OCI-LY7 (cell line): ENCODE data around the gene CPA3. TPM values are rescaled to one million over a fixed set of nuclear protein-coding genes. Genes with fewer than 3 reads are reported as not detected.

Source experiments
- BruUV-seq: library from RNA; stranded (reverse); fragments of 400-500 nt; replicated peaks from 2 replicates; lab custom pipeline; 2021; lab: Mats Ljungman, UMichigan
- CTCF ChIA-PET: fragments of 300-600 bp; sonication (Branson Sonifier 250); formaldehyde crosslinking; loops from one replicate; lab custom pipeline; 2022; ENCODE audit warnings: antibody characterized with exemption; ENCODE audit not compliant: unreplicated experiment; lab: Charles Lee
- POLR2A ChIA-PET: fragments of 300-600 bp; sonication (Branson Sonifier 250); formaldehyde crosslinking; loops from one replicate; lab custom pipeline; 2022; ENCODE audit warnings: antibody characterized with exemption; lab: Charles Lee
- DNase-seq: peaks from one replicate; pipeline ENCODE4 v3.0.0-alpha.2; 2015; ENCODE audit warnings: low spot score
- H2AFZ ChIP-seq: fragments of 200-600 bp; sonication (generic), shearing (Covaris generic); 2 replicates; pipeline ENCODE4 v1.6.1; 2014; ENCODE audit warnings: mild to moderate bottlenecking, antibody characterized with exemption, low read length, moderate library complexity
- H3K27ac ChIP-seq: fragments of 200-600 bp; sonication (generic); 2 replicates; pipeline ENCODE4 v1.5.1; 2014; ENCODE audit warnings: mixed run types, low read depth, mild to moderate bottlenecking, moderate library complexity, low read length, inconsistent platforms; ENCODE audit not compliant: poor library complexity, severe bottlenecking
- H3K36me3 ChIP-seq: fragments of 200-600 bp; sonication (generic); 2 replicates; pipeline ENCODE4 v1.6.1; 2014; ENCODE audit warnings: mild to moderate bottlenecking, antibody characterized with exemption, low read length, moderate library complexity, mixed read lengths; ENCODE audit not compliant: insufficient read depth
- H3K4me1 ChIP-seq: fragments of 200-600 bp; sonication (generic); 2 replicates; pipeline ENCODE4 v1.5.1; 2014; ENCODE audit warnings: mild to moderate bottlenecking, low read length; ENCODE audit not compliant: insufficient read depth, poor library complexity, severe bottlenecking
- H3K4me2 ChIP-seq: fragments of 200-600 bp; sonication (generic); 2 replicates; pipeline ENCODE4 v1.6.1; 2014; ENCODE audit warnings: mild to moderate bottlenecking, low read length
- H3K4me3 ChIP-seq: fragments of 200-600 bp; sonication (generic); 2 replicates; pipeline ENCODE4 v1.5.1; 2014; ENCODE audit warnings: mild to moderate bottlenecking, low read depth, low read length; ENCODE audit not compliant: poor library complexity, severe bottlenecking
- H3K79me2 ChIP-seq: fragments of 200-600 bp; sonication (generic); 2 replicates; pipeline ENCODE4 v1.6.1; 2016; ENCODE audit warnings: low read depth, mild to moderate bottlenecking, low read length, moderate library complexity, mixed read lengths; ENCODE audit not compliant: insufficient read depth
- H3K9me2 ChIP-seq: fragments of 200-600 bp; sonication (generic); 2 replicates; pipeline ENCODE4 v1.6.1; 2016; ENCODE audit warnings: mild to moderate bottlenecking, low read length, mixed read lengths; ENCODE audit not compliant: insufficient read depth
- H3K9me3 ChIP-seq: fragments of 200-600 bp; sonication (generic); 2 replicates; pipeline ENCODE4 v1.6.1; 2014; ENCODE audit warnings: mild to moderate bottlenecking, mixed run types, low read length, mixed read lengths
- H4K20me1 ChIP-seq: fragments of 200-600 bp; sonication (generic); 2 replicates; pipeline ENCODE4 v1.6.1; 2014; ENCODE audit warnings: mild to moderate bottlenecking, antibody characterized with exemption, low read length, moderate library complexity, mixed read lengths; ENCODE audit not compliant: insufficient read depth
- CTCF ChIP-seq: fragments of 200-600 bp; sonication (generic); conservative IDR thresholded peaks from 2 replicates; pipeline ENCODE4 v1.5.1; 2014; ENCODE audit warnings: mild to moderate bottlenecking, antibody characterized with exemption, low read length, moderate library complexity, mixed read lengths
- EZH2phosphoT487 ChIP-seq: fragments of 200-600 bp; sonication (generic); IDR thresholded peaks from 2 replicates; pipeline ENCODE4 v1.6.1; 2018; ENCODE audit warnings: low read depth, borderline replicate concordance, mild to moderate bottlenecking, mixed run types, antibody characterized with exemption, low read length, moderate library complexity, mixed read lengths
- intact Hi-C: fragments of 100-400 bp; cut with micrococcal nuclease; formaldehyde crosslinking; loops from one replicate; pipeline ENCODE4 v1.10.0; 2022; ENCODE audit not compliant: unreplicated experiment
- total RNA-seq, 2 experiments: library from RNA; depleted of rRNA in 1 of 2; stranded (reverse); fragments of >200 nt in 1 of 2; shearing (Covaris generic) in 1 of 2; gene quantifications; 2 replicates each; pipeline ENCODE4 v1.2.3, GENCODE V29; 2014 to 2022

The CPA3 gene
- total RNA-seq, 2 experiments from 2014 or later, result not detected

DNA sequence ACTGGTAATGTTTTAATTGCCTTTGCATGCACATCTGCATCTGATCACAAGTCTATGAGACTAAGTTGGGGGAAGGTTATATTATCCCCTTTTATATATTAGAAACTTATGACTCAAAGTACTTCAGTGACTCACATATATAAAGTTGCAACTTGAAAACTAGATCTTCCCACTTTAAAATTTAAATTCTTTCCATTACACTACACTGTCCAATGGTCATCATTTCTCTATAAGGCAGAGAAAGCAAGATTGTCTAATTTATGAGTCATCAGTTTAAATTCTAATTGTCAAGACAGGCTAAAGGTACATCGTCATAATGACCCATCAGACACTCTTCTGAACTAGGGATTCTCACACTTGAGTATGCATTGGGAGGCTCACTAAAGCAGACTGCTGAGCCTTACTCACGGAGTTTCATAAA, 37.9 kb downstream of the CPA3 start:
- Histone ChIP-seq H3K27ac (no peak overlapping the region), H3K4me3 (no peak overlapping the region), H3K4me1 (no peaks in the 10 kb centered on the region), H3K36me3 (no peaks in the 10 kb centered on the region), H2AFZ (no peak overlapping the region), H3K9me3 (no peaks in the 10 kb centered on the region), H3K4me2 (no peak overlapping the region), H3K79me2 (no peaks in the 10 kb centered on the region), H4K20me1 (no peaks in the 10 kb centered on the region), H3K9me2 (no peaks in the 10 kb centered on the region)
- ChIA-PET CTCF (no interaction called here), POLR2A (no interaction called here)
- BruUV-seq, result no TSS peak
- TF ChIP-seq EZH2phosphoT487, result no peak
- DNase-seq, result no peak
- intact Hi-C loops, result no loop called here

DNA sequence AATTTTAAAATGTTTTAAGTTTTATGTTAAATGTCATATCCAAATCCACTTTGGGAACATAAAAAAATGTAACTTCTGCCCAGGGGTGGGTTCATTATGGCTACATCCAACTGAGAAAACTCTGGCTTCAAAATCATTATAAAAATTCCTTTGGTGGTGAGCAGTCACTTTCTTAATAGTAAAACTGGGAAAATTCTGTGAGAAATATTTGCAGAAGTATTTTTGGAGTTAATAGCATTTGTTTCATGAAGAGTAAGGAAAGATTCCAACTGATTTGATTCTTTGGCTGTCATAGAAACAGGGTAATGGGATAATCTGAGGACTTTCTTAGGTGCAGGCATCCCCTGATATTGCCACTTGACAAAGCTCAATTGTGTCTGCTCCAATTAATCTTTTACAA, 38.8 kb downstream of the CPA3 start:
- TF ChIP-seq EZH2phosphoT487 (no peak), CTCF (no peak)
- Histone ChIP-seq H2AFZ (no peak overlapping the region), H3K36me3 (no peaks in the 10 kb centered on the region), H3K27ac (no peak overlapping the region), H4K20me1 (no peaks in the 10 kb centered on the region), H3K79me2 (no peaks in the 10 kb centered on the region), H3K9me2 (no peaks in the 10 kb centered on the region), H3K9me3 (no peaks in the 10 kb centered on the region), H3K4me1 (no peaks in the 10 kb centered on the region), H3K4me2 (no peak overlapping the region), H3K4me3 (no peak overlapping the region)
- DNase-seq, result no peak
- ChIA-PET CTCF (no interaction called here), POLR2A (no interaction called here)
- no TSS peak for BruUV-seq
- intact Hi-C loops, result no loop called here

DNA sequence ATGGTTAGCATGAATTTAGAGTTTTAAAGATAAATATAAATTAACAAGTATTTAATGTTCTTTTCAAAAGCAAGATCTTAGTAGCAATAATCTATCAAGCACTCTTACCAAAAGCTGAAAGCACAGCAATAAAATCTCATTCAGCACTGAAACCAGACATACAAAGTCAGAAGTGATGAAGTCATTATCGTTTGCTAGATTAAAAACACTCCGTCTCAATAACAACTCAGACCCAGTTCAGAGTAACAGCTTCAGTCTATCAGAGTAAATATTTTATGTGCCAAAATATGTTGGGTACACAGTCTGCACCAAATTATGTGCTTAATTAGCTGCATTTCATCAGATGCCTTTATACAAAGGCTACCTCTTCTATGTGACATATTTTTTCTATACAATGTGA, 41.6 kb downstream of the CPA3 start:
- no peak overlapping the region for H3K27ac ChIP-seq
- H3K9me2 ChIP-seq, result no peaks in the 10 kb centered on the region
- H3K4me1 ChIP-seq, result no peaks in the 10 kb centered on the region
- TF ChIP-seq CTCF, result no peak
- H3K9me3 ChIP-seq, result no peaks in the 10 kb centered on the region
- intact Hi-C loops, result no loop called here
- POLR2A ChIA-PET, result no interaction called here
- H3K79me2 ChIP-seq, result no peaks in the 10 kb centered on the region
- BruUV-seq, result no TSS peak
- no peaks in the 10 kb centered on the region for H3K36me3 ChIP-seq
- DNase-seq, result no peak
- H2AFZ ChIP-seq, result no peak overlapping the region
- H3K4me2 ChIP-seq, result no peak overlapping the region
- no peak overlapping the region for H3K4me3 ChIP-seq
- CTCF ChIA-PET, result no interaction called here
- no peaks in the 10 kb centered on the region for H4K20me1 ChIP-seq
